Caco-2 (cell line): ENCODE results near the gene RNLS. TPM values are rescaled to one million over a fixed set of nuclear protein-coding genes. Genes with fewer than 3 reads are reported as not detected.

Experiments used
- BruUV-seq: library from RNA; stranded (reverse); fragments of 400-500 nt; replicated peaks from 2 replicates; lab custom pipeline; 2021; lab: Mats Ljungman, UMichigan
- CTCF ChIA-PET: fragments of 300-600 bp; sonication (Branson Sonifier 250); formaldehyde crosslinking; loops from one replicate; lab custom pipeline; 2022; ENCODE audit warnings: antibody characterized with exemption; lab: Charles Lee
- POLR2A ChIA-PET: fragments of 300-600 bp; sonication (Branson Sonifier 250); formaldehyde crosslinking; loops from one replicate; lab custom pipeline; 2022; ENCODE audit warnings: antibody characterized with exemption; lab: Charles Lee
- DNase-seq, 2 experiments: peaks; one replicate each; pipeline versions ENCODE4 v3.0.0 to v3.0.0-alpha.2; 2020 to 2022
- H3K27me3 ChIP-seq: replicated peaks from 2 replicates; pipeline ENCODE4 v1.6.0; 2011; ENCODE audit warnings: low read length; ENCODE audit not compliant: control insufficient read depth, insufficient read depth
- H3K36me3 ChIP-seq: 2 replicates; pipeline ENCODE4 v1.5.1; 2011; ENCODE audit warnings: low read length; ENCODE audit not compliant: control insufficient read depth, insufficient read depth
- H3K4me1 ChIP-seq: fragments of 250-450 bp; sonication (Bioruptor Pico); 2 replicates; pipeline ENCODE4 v1.5.1; 2020; ENCODE audit warnings: mild to moderate bottlenecking
- H3K4me3 ChIP-seq: 2 replicates; pipeline ENCODE4 v1.5.1; 2011; ENCODE audit warnings: low read depth, mild to moderate bottlenecking, control low read depth, low read length
- H3K9me3 ChIP-seq: fragments of 250-450 bp; sonication (Bioruptor Pico); 2 replicates; pipeline ENCODE4 v1.5.1; 2020; ENCODE audit warnings: mild to moderate bottlenecking, moderate library complexity
- H3K27ac Mint-ChIP-seq: one replicate; pipeline ENCODE4 v1.8.0; 2022; ENCODE audit warnings: mixed read lengths; ENCODE audit not compliant: unreplicated experiment
- H3K27me3 Mint-ChIP-seq: one replicate; pipeline ENCODE4 v1.8.0; 2022; ENCODE audit warnings: mixed read lengths; ENCODE audit not compliant: insufficient read depth, unreplicated experiment
- H3K36me3 Mint-ChIP-seq: one replicate; pipeline ENCODE4 v1.8.0; 2022; ENCODE audit warnings: mild to moderate bottlenecking, mixed read lengths; ENCODE audit not compliant: insufficient read depth, unreplicated experiment
- H3K4me1 Mint-ChIP-seq: one replicate; pipeline ENCODE4 v1.8.0; 2022; ENCODE audit warnings: low read depth, mixed read lengths; ENCODE audit not compliant: unreplicated experiment
- H3K4me3 Mint-ChIP-seq: one replicate; pipeline ENCODE4 v1.8.0; 2022; ENCODE audit warnings: mild to moderate bottlenecking, moderate library complexity, mixed read lengths; ENCODE audit not compliant: unreplicated experiment
- H3K9me3 Mint-ChIP-seq: one replicate; pipeline ENCODE4 v1.8.0; 2022; ENCODE audit warnings: mixed read lengths; ENCODE audit not compliant: unreplicated experiment
- CTCF ChIP-seq, 2 experiments: fragments of 200-600 bp in 1 of 2; IDR thresholded peaks; 1 replicate in 1 of 2; 2 replicates in 1 of 2; pipeline versions ENCODE4 v1.5.1 to v1.8.0; 2011 to 2022; ENCODE audit warnings: antibody characterized with exemption in 1 of 2, control low read depth in 1 of 2, inconsistent platforms in 1 of 2, low read depth in 1 of 2, low read length in 1 of 2, mild to moderate bottlenecking in 1 of 2, moderate library complexity in 1 of 2; ENCODE audit not compliant: insufficient read depth in 1 of 2, severe bottlenecking in 1 of 2, unreplicated experiment in 1 of 2
- intact Hi-C: fragments of 100-400 bp; cut with micrococcal nuclease; formaldehyde crosslinking; loops from one replicate; pipeline ENCODE4 v1.10.0; 2022; ENCODE audit not compliant: unreplicated experiment
- total RNA-seq: library from RNA; stranded (reverse); gene quantifications from 2 replicates; pipeline ENCODE4 v1.2.3, GENCODE V29; 2022

The RNLS gene
- total RNA-seq, 1 experiment from 2014 or later = 5.7 TPM

GRCh38 chr10:88418871-88419270 is 164.2 kb downstream of the RNLS start:
- BruUV-seq = no TSS peak
- H3K36me3 ChIP-seq = no peaks in the 10 kb centered on the region
- POLR2A ChIA-PET = no interaction called here
- TF ChIP-seq CTCF (IDR thresholded peaks at IDR 0.05; ENCODE audit: insufficient read depth in 1 of 2, low read depth in 1 of 2, low read length in 1 of 2, severe bottlenecking in 1 of 2, unreplicated experiment in 1 of 2) = no peak
- no peak for DNase-seq
- no peak overlapping the region for H3K27ac Mint-ChIP-seq
- intact Hi-C loops = no loop called here
- no peaks in the 10 kb centered on the region for H3K9me3 Mint-ChIP-seq
- H3K4me1 Mint-ChIP-seq = no peaks in the 10 kb centered on the region
- no peak overlapping the region for H3K4me3 Mint-ChIP-seq
- H3K4me3 ChIP-seq = no peak overlapping the region
- H3K27me3 ChIP-seq = no peaks in the 10 kb centered on the region
- CTCF ChIA-PET = no interaction called here
- peaks cover 8% of the 10 kb centered on the region for H3K27me3 Mint-ChIP-seq
- H3K9me3 ChIP-seq = no peaks in the 10 kb centered on the region
- H3K36me3 Mint-ChIP-seq = no peaks in the 10 kb centered on the region
- H3K4me1 ChIP-seq = no peaks in the 10 kb centered on the region

- H3K4me1 ChIP-seq = no peaks in the 10 kb centered on the region
- Mint-ChIP-seq H3K4me3 (no peak overlapping the region), H3K9me3 (no peaks in the 10 kb centered on the region), H3K27me3 (peaks cover 8% of the 10 kb centered on the region), H3K36me3 (no peaks in the 10 kb centered on the region), H3K27ac (no peak overlapping the region), H3K4me1 (no peaks in the 10 kb centered on the region)
- CTCF ChIA-PET = no interaction called here
- no peak for TF ChIP-seq CTCF (IDR thresholded peaks at IDR 0.05; ENCODE audit: insufficient read depth in 1 of 2, low read depth in 1 of 2, low read length in 1 of 2, severe bottlenecking in 1 of 2, unreplicated experiment in 1 of 2)
- H3K27me3 ChIP-seq = no peaks in the 10 kb centered on the region
- BruUV-seq = no TSS peak
- intact Hi-C loops = no loop called here
- POLR2A ChIA-PET = no interaction called here
- no peak overlapping the region for H3K4me3 ChIP-seq
- no peaks in the 10 kb centered on the region for H3K9me3 ChIP-seq
- no peak for DNase-seq
- no peaks in the 10 kb centered on the region for H3K36me3 ChIP-seq
Observed at GRCh38 chr10:88417387-88418030, 165.6 kb downstream of the RNLS start.

DNA sequence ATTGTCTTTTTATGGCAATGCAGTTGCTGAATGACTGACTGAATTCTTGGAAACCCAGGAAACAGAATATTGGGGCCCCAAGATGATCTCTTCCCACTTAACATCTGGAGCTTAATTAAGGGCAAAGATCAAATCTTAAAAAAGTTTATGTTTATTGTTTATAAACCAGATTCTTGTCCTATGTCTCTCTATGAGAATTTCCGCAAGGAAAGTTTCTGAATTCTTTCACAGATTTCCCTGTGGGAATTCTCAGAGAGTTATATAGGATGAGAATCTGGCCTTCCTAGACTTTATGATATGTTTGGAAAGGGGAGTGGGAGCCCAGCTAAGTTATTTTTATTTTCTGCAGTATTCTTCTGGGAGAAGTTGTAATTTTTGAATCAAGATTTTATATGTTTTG is 166.3 kb downstream of the RNLS start:
- Histone ChIP-seq H3K4me1 (no peaks in the 10 kb centered on the region), H3K9me3 (no peaks in the 10 kb centered on the region), H3K27me3 (no peaks in the 10 kb centered on the region), H3K4me3 (no peak overlapping the region), H3K36me3 (no peaks in the 10 kb centered on the region)
- no peak for TF ChIP-seq CTCF (IDR thresholded peaks at IDR 0.05; ENCODE audit: insufficient read depth in 1 of 2, low read depth in 1 of 2, low read length in 1 of 2, severe bottlenecking in 1 of 2, unreplicated experiment in 1 of 2)
- CTCF ChIA-PET = no interaction called here
- no peak overlapping the region for H3K27ac Mint-ChIP-seq
- H3K4me1 Mint-ChIP-seq = no peaks in the 10 kb centered on the region
- intact Hi-C loops = no loop called here
- peaks cover 7% of the 10 kb centered on the region for H3K27me3 Mint-ChIP-seq
- H3K9me3 Mint-ChIP-seq = no peaks in the 10 kb centered on the region
- no TSS peak for BruUV-seq
- H3K36me3 Mint-ChIP-seq = no peaks in the 10 kb centered on the region
- DNase-seq = no peak
- POLR2A ChIA-PET = no interaction called here
- no peak overlapping the region for H3K4me3 Mint-ChIP-seq
